SH-SY5Y (cell line): ENCODE measurements around the gene TMOD4.

Experiments
- GATA2 ChIP-seq: IDR thresholded peaks from 2 replicates; pipeline ENCODE4 v1.6.1; 2011; ENCODE audit warnings: mild to moderate bottlenecking, low read depth, low read length
- GATA3 ChIP-seq: IDR thresholded peaks from 2 replicates; pipeline ENCODE4 v1.6.1; 2011; ENCODE audit warnings: low read depth, mild to moderate bottlenecking, low read length, moderate library complexity

DNA sequence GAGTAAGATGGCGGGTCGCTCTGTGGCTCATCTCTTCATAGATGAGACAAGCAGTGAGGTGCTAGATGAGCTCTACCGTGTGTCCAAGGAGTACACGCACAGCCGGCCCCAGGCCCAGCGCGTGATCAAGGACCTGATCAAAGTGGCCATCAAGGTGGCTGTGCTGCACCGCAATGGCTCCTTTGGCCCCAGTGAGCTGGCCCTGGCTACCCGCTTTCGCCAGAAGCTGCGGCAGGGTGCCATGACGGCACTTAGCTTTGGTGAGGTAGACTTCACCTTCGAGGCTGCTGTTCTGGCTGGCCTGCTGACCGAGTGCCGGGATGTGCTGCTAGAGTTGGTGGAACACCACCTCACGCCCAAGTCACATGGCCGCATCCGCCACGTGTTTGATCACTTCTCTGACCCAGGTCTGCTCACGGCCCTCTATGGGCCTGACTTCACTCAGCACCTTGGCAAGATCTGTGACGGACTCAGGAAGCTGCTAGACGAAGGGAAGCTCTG is 17.0 kb downstream of the TMOD4 start:
- TF ChIP-seq GATA2 (no peak), GATA3 (no peak)
